Measurements from ENCODE around the gene ZNF831.

ZNF831 gene

DNA sequence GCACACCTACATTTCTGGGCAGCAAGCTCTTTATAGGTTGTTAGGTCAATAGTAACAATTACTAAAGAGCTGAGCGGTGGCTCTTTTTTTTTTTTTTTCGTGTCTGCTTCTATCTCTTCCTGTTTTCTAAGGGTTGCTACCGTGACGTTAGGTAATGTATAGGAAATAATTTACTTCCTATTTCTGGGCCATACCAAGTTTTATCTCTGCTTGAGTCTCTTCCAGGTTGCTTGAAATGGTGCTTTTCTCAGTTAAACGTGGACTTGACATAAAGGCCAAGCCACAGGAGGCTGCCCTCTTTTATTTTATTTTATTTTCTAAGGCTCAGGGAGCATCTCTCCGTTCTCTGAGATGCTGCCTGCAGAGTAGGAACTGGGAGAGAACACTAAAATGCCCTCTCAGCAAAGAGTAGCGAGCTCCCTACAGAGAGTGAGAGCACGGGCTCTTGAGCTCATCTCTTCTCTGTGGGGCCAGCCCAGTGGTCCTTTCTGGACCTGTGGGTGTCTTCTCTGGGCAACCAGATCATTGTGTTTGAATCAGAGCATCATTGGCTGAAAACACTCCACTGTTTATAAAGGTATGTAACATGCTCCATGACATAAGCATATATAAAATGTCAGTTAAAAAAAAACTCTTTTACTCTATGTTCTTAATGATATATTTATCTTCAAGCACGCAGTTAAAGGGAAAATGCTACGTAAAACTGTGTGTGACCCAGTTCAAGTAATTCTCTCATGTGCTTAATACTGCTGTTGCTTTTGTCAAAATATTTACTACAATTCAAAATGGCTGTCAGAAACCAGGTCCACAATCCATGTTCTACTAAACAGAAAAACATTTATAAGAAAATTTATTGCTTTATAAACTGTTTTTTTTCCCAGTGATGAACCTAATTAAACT is at the start of gene ZNF831:
Gene ZNF831 (plus strand): TSS at position 191 of the 900 bp plus-strand sequence. CDS start 27,199 bp downstream, outside the sequence.
- no peak for DNase-seq (ENCODE audit: low read depth, low spot score)

DNA sequence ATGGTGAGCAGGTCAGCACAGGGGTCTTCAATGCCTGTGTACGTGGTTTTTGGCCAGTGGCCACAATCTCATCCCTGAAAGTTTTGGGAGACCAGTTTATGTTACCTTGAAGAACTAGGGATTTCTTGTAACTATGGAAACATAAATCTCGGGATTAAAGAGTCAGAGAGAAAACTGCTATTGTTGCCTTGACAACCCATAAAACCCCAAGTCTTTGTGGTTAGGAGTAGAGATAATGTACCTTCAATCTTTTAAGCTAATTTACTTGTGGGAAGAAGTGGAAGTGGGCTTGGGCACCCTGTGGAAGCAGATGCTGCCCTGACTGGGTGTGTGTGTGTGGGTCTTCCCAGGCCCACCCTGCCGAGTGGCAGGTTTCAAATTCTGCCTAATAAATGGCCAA is 46.1 kb upstream of the ZNF831 start:
- no peak for DNase-seq (ENCODE audit: low read depth, low spot score)

DNA sequence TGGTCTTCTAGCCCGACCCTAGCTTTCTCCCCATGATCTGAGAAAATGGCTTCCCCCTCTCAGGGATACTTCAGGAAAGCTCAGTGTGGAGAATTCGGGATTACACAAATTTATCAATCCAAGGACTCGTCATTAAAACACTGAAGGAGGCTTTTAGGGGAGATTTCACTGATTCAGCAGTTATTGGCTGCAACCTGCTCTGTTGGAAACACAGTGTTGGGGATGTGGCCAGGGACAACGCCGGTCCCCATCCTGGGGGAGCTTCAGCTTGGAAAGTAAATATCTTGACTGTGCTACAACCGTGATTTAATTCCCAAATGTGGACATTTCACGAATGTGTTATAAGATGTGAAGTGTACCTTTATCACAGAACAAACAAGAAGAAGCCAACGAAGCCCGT is 44.8 kb upstream of the ZNF831 start:
- DNase-seq (ENCODE audit: low read depth, low spot score) = no peak

DNA sequence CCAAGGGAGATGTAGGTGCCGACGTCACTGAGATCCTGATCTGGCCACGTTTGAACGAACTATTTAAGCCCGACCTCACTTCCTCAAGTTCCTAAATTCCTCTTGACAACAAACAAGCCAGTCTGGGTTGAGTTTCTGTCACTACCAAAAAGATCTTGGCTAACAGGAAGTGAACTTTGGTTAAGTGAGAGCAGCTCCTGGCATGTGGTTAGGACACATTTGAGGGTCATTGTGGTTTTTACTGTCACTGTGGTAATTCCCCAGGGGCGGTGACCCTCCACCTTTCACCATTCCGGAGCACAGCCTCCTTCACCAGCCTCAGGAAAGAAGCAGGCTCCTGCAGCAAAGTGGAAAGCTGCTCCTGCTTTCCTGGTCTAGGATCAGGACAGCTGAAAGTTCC is 43.1 kb upstream of the ZNF831 start:
- no peak for DNase-seq (ENCODE audit: low read depth, low spot score)

DNA sequence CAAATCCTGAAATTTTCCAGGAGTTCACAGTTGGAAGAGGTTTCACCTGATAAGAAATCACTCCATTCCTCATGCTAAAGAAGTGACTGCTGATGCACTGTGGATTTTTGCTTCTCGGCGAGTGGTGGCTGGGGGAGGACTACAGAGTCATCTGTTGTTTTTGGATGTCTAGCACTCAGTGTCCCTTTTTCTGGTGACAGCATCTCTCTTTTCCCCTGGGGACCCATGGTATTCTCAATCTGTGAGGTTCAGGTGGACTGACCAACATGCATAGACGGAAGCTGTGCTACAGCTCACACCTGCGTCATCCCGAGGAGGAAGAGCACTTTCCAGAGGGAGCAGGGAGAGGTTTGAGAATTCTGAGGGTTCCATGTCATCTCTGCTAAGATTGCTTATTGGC is 42.7 kb upstream of the ZNF831 start:
- no peak for DNase-seq (ENCODE audit: low read depth, low spot score)

DNA sequence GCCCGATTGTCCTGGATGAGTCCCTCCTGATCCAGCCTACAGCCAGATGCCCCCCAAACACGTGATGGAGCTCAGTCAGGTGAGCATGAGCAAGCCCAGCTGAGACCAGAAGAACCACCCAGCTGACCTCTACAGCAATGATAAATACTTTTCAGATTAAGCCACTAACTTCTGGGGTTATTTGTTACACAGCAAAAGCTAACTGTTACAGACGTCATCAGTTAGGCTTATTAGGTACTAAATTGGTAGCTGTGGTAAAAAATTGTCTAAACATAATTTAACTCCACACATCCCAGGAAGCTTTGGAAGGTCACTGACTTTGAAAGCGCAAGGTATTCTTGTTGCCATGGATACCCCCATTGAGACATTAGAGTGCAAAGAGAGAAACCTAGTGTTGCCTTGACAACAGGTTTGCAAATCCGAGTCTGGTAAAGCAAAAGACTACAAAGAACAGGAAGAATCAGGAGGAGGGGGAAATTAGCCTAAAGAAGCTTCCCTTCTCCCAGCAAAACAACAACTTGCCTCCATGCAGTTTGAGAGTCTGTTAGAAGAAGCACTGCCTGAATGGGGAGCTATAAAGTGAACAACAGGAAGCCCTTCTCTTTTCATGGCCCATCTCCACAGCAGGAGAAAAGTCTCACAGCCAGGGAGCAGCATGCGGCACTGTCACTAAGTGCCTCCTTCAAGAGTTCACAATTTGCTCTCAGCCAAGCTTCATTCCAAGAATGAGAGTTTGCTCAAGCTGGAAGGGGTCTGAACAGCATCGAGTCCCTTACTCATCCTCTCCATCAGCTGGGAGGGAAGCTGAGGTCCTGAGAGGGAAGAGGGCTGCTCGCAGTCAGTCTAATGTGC is 41.7 kb upstream of the ZNF831 start:
- DNase-seq (ENCODE audit: low read depth, low spot score) = peak; percentile 80

DNA sequence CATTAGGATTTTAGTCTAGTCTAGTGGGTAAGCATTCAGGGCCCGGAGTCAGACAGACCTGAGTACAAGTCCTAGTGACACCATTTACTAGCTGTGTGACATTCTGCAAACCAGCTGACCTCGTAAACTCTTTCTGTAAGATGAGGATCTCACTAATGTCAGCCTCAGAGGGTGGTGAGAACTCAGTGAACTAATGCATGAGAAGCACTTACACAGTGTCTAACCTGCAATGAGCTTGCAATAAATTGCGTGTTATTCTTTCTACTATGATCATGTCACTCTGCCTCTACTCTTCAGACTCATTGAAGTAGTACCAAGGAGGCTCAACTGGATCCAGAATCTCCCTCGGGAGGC is 41.1 kb upstream of the ZNF831 start:
- DNase-seq (ENCODE audit: low read depth, low spot score) = no peak

DNA sequence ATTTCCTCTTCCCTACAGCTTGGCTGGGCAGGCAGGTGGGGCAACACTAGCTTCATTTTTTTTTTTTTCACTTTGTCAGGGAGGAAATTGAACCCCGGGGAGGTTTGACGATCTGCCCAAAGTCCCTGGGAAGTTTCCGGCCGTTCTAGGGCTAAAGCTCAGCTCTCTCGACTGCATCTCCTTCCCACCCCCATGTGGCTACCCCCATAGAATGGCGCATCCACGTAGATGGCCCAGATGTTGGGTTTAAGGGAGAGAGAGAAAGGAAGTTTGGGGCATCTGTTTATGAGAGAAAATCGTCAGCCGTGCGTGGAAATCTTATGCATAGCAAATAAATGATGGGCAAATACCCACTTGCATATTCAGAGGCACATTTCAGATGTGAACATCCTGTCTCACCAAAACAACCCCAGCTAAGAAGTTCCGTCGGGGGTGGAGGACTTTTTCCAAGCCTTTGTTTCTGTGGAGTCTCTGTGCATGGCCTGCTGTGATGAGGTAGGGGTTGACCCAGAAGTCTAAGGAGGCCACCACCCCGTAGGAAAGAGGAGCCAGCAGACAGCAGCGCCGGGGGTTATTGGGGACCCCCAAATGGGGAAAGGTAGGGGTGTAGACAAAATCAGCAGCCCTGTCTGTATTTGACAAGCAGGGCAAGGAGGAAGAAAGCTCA is 40.5 kb upstream of the ZNF831 start:
- DNase-seq (ENCODE audit: low read depth, low spot score) = no peak

DNA sequence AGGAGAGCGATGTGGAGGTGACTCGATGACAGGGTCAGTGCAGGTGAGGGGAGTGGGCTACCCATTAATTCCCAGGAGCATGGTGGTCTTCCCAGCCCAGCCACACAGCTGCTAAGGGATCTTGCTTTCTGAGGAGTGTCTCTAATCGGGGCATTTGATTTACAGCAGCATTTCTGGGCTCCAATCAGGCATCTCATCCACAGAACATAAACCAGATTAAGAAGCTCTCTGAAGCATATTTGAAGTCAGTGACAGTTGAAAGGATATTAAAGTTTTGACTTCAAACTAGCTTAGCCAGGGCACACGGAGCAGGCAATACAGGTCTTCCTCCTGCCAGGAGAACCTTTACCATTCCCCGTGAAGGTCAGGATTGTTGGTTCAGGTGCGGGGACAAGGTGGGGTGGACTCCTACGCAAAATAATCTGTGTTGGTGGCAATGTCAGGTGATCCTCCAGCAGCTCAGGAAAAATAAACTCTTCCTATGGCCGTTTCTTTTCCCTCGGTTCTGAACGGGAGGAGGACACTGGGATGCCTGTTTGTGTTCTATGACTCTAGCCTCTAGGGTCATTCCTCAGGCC is 39.9 kb upstream of the ZNF831 start:
- no peak for DNase-seq (ENCODE audit: low read depth, low spot score)

DNA sequence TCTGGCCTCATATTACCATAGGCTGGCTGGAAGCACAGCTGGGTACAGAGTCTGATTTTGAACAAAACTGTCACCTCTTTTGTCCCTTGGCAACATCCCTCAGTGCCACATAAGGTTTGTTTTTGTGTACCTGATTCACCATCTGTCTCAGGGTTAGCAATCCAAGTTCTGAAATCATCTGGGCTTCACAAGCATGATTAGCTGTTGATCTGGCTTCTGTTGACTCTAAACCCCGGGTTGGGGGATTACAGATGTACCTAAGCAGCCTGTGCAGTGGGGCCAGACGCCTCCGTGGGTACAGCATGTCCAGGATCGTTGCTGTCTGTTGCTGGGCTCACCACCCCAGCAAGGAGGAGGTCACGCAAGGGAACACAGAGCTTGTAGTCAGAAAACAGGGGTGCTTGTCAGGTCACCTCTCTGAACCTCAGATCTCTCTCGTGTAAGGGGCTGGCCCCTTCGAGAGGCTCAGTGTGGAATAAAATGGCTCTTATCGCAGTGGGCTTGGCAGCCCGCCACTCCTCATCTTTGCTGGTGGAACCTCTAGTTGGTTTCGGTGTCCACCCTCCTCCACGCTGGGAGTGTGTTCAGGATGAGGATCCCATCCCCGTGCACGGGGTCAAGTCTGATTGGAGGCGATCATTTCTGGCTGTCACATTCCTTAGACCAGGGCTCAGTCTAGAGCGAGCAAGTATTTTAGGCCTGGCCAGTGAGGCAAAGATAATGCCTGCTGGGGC is 39.2 kb upstream of the ZNF831 start:
- DNase-seq (ENCODE audit: low read depth, low spot score) = no peak

DNA sequence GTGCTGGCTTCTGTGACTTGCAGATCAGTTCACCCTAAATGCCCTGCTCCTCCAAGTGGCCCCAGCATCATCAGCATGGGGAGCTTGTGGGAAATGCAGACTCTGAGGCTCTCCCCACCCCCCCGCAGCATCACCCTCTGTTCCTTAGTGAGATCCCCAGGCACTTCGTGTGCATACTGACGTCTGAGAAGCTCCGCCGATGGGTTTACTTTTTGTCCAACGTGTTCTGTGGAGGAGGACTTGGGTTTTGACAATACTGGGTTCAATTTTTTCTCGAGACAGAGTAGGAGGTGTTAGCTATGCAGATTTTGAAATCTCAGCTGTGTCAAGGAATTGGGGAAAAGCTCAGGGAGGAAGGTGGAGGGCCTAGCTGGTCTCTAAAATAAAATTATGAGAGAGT is 38.3 kb upstream of the ZNF831 start:
- DNase-seq (ENCODE audit: low read depth, low spot score) = no peak

DNA sequence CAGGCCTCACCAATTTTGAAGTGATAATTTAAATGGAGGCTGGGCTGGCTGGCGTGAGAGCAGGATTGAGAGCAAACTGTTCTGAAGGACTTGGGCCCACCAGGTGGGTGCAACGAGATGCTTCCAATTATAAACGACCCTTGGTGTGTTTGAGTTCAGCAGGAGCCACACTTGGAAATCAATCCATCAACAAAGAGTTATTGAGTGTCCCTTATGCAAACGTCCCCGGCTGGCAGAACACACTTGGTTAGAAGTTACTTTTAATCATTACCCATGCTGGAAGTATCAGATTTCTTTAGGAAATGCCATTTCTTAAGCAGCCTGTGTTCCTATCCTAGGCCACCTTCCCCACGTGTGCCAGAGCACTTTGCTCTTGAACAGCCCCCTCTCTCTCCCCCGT is 37.8 kb upstream of the ZNF831 start:
- no peak for DNase-seq (ENCODE audit: low read depth, low spot score)

DNA sequence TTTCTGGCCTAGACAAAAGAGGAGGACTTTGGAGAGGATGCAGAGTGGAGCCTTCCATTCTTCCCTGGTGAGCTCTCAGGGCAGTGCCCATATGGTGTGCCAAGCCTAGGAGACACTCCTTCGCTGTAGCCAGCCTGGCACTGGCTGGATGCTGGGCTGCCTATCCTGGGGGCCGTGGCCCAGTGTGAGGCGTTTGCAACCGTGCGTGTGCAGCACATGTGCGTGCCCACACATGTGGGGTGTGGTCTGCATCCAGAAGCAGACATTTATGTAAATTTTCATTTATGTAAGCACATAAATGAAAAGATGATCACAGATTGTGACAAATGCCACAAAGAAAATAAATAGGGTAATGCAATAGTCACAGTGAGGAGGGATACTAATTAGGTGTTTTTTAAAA is 35.8 kb upstream of the ZNF831 start:
- DNase-seq (ENCODE audit: low read depth, low spot score) = no peak

DNA sequence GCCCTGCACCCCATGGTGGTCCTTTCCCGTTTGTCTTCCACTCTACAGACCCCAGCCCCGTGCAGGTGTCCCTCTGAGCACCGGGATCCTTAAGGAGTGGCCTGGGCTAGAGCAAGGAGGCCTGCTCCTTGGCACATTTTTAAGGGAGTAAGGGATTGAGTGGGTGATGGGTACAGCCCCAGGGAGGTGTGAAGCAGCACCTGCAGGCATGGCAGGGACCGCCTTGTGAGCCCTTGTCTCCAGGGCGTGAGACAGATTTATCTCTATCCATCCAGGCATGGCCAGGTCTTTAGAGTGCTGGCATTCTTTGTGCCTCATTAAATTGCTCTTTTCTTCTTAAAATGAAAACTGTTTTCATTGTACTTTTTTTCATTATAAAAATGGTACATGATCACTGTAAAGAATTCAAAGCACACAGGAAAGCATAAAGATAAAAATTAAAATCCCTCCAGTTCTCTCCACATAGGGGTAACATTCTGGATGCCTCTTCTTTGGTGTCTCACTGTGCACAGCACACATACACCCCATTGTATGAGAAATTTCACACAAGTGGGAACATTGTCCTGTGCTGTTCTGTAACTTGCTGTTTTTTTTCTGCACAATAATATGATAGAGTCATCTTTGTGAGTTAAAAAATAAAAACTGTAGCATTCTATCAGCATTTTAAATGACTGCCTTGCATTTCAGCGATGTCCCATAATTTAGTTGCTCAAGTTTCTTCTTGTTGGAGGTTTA is 31.9 kb upstream of the ZNF831 start:
- DNase-seq (ENCODE audit: low read depth, low spot score) = no peak

DNA sequence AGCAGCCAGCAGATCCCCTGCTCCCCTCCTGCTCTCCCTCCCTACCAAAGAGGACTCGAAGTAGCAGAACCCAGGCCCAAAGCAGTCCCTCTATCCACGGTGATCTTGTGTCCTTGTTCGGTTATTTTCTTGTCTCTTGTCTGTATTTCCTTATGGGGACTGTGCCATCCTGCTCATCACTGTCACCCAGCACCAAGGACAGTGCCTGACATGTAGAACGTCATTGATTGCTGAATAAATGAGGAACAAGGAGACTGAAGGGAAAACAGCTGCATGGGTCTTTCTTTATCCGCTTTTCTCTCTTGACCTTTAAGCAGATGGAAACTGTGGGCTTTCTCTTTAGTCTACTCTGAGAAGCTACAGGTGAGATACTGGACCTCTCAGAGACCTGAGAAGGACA is 29.4 kb upstream of the ZNF831 start:
- DNase-seq (ENCODE audit: low read depth, low spot score) = no peak

DNA sequence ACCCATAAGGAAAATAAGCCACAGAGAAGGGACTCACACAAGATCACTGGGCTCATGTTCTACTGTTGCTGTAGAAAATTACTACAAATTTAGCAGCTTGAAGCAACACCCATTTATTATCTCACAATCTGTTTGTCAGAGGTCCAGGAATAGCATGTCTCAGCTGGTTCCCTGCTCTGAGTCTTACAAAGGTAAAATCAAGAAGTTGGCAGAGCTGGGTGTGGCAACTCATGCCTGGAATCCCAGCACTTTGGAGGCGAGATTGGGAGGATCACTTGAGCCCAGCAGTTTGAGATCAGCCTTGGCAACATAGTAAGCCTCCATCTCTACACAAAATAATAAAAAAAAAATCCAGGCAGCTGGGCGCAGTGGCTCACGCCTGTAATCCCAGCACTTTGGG is 28.5 kb upstream of the ZNF831 start:
- DNase-seq (ENCODE audit: low read depth, low spot score) = no peak

DNA sequence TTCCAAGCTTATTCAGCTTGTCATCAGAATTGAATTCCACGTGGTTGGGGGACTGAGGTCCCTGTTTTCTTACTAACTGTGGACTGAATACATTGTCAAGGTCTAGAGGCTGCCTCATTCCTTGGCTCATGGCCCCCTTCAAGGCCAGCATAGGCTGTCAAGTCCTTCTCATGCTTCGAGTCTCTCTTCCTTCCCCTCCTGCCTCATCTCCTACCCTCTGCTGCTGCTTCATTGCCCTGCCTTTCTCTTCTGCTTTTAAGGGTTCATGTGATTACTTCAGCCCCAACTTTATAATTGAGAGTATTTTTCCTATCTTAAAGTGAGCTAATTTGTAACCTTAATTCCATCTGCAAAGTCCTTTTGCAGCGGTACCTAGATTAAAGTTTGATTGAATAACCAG is 27.6 kb upstream of the ZNF831 start:
- DNase-seq (ENCODE audit: low read depth, low spot score) = no peak

DNA sequence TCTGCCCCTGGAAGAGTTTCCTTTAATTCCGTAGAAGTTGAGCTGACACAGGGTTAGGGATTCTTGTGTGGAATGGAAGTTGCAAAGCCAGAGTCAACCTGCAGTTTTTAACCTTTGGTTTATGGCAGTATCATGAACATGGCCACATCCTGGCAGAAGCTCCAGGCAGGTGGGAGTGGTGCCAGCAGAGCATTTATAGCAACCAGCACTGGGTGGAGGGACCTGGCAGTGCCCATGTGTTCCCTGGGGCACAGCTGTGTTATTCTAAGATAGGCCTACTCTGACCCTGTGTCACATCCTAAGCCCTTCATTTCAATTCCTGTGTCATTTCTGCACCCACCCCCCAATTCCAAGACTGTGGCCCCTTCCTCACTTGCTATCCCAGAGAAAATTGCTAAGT is 26.1 kb upstream of the ZNF831 start:
- no peak for DNase-seq (ENCODE audit: low read depth, low spot score)

DNA sequence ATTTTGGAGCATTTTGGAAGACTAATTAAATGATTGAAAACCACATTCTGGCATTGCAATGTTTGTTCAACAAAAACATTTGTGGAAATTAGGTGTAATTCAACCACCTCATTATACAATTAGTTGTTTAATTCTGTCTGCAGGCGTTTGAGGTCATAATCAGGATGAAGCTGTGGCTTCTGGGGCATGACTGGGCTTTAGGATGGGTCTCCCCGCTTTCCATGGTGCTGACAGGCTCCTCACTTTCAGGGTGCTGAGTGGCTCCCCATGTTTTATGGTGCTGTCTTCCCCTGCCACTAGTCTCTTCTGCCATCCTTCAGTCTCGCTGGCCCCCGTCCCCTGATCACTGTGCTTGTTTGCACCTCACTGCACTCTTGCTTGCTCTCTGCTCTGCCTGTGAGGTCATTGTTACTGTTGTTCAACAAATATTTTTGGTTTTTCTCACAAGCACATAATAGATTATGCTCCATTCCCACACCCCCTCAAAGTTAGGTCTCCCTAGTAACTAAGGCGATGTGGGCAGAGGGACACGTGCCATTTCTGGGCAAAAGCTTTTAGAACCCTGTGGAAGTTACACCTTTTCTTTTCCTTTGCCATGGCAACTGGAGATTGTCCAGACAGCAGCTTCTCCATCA is 25.4 kb upstream of the ZNF831 start:
- no peak for DNase-seq (ENCODE audit: low read depth, low spot score)

DNA sequence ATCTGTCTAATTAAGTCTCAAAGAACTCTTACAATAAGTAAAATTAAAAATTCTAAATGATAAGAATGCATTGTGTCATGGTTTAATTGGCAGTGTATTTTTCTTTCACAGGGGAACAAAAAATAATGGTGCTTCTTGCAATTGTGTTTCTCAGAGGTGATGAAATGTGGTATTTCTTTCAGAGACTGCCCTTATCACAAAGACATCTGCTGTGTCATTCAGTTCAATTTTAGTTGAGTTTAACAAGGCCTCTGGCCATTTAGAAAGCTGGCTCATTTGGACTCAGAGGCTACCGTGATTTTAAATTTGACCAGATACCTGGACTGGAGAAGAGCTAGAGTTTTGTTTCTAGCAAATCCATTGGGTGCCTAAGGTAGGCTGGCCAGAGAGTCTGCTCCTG is 23.6 kb upstream of the ZNF831 start:
- DNase-seq (ENCODE audit: low read depth, low spot score) = no peak

Measured in iPS DF 19.7 (cell line).